DLD1 (cell line): Measurements from ENCODE around the gene CAPS2.

Experiments used
- in situ Hi-C: cut with HindIII; loops from 2 replicates; pipeline ENCODE4 v1.10.0; 2017; ENCODE audit warnings: low sequenced_read_pairs

Gene CAPS2

DNA sequence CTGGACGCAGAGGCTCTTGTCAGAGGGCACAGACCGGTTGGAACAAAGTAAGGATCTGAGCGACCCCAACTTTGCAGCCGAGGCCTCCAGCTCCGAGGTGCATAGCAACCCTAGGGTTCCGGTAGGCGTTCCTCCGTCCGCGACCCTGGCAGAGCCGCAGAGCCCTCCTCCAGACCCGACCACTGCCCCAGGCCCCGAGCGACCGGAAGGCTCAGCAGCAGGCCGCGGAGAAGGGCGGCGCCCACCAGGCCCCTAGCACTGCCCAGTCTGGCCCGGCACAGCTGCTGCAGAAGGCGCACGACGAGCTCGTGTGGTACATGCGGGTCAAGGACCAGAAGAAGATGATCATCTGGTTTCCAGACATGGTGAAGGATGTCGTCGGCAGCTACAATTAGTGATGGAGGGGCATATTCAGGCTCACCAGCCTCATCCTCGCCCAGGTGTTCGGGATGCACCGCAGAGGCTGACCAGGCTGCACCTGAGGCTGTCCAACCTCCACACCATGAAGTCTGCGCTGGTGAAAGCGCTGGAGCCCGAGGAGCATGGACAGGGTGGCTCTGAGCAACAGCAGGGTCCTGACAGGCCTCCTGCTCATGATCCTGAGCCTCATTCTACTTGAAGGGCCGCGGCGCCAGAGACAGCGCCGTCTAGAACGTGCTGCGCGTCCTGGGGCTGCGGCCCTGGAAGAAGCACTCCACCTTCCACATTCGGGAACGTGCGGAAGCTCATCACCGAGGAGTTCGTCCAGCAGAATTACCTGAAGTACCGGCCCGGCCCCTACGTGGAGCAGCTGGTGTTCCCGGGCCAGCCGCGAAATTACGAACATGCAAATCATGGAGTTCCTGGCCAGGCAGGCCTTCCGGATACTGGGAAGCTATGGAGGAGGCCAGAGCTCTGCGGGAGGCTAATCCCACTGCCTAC, 24.5 kb downstream of the CAPS2 start:
- in situ Hi-C loops: no loop called here

GRCh38 chr12:75302781-75303180, 27.3 kb downstream of the CAPS2 start:
- in situ Hi-C loops: no loop called here

DNA sequence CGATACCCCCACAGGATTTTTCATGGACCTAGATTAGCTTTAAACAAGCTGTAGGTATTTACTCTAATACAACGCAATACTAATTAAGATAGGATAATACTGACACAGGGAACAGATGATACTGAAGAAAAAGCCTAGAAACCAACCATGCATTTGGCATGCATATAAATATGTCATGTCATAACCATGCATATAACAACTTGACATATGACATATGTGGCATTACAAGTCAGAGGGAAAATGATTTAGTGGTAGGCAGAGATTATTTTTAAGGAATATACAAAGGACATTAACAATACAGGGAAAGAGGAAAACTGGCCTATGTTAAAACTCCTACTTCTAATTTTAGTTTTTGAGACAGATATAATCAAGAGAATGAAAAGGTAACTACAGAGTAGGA, 27.9 kb downstream of the CAPS2 start:
- in situ Hi-C loops: no loop called here

- in situ Hi-C loops: no loop called here
Measured at GRCh38 chr12:75294797-75295196, 35.3 kb downstream of the CAPS2 start.

DNA sequence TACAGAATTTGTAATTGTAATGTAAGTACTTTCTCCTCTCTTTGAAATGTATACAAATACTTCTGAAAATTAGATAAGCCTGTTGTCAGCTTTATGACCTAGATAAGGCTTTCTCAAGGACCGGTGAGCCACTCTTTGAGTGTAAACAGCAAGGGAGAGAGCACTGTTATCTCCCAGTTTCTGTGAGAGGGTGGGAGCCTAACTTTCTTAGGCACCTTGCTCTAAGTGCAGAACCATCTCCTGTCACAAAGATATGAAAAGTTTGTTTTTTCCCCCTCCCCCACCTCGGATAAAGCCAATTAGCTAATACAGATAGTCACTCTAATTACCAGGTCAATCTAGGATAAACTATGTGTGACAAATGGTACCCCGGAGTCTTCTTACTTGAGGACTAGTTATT, 35.8 kb downstream of the CAPS2 start:
- in situ Hi-C loops: no loop called here

- in situ Hi-C loops: no loop called here
Measured at GRCh38 chr12:75291014-75291413, 39.1 kb downstream of the CAPS2 start.

DNA sequence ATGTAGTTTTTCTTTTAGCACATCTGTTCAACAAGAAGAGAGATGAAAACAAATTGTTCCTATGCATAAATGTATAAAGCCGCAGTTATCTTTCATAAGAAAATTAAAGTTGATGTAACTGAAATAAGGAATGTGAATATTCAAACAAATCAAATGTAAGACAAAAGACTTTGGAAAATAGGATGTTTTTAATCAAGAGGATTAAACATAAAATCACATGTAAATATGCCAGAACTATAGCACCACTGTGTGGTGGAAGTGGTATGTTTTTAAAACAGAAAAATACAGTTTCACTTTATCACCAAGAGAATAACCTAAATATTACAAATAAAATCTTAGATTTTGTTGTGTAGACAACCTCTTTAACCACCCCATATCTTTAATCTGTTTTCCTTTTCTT, 40.4 kb downstream of the CAPS2 start:
- in situ Hi-C loops: no loop called here

DNA sequence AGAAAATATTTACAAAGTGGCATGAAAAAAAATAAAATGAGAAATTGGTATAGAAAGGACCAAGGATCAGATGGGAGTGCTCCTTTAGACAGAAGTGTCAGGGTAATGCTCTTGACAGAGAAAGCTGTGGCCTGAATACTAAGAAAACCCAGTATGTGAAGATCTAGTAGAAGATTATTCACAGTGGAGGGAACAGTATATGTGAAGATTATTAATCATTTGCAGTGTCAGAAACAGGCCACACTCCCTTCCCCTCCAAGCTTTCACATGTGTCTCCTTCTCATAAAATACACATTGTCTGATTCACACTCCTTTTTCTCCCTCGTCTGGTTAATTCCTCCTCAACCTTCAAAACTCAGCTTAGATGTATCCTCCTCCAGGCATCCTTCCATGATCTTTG, 41.3 kb downstream of the CAPS2 start:
- in situ Hi-C loops: no loop called here

GRCh38 chr12:75275702-75276101, 54.4 kb downstream of the CAPS2 start:
- in situ Hi-C loops: no loop called here

DNA sequence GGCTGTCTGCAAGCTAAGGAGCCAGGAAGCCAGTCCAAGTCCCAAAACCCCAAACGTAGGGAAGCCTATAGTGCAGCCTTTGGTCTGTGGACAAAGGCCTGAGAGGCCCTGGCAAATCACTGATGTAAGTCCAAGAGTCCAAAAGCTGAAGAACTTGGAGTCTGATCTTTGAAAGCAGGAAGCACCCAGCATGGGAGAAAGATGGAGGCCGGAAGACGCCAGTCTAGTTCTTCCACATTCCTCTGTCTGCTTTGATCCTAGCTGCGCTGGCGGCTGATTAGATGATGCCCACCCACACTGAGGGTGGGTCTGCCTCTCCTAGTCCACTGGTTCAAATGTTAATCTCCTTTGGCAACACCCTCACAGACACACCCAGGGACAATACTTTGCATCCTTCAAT, 58.5 kb downstream of the CAPS2 start:
- in situ Hi-C loops: no loop called here

- in situ Hi-C loops: no loop called here
Measured at GRCh38 chr12:75270157-75270556, 60.0 kb downstream of the CAPS2 start.

DNA sequence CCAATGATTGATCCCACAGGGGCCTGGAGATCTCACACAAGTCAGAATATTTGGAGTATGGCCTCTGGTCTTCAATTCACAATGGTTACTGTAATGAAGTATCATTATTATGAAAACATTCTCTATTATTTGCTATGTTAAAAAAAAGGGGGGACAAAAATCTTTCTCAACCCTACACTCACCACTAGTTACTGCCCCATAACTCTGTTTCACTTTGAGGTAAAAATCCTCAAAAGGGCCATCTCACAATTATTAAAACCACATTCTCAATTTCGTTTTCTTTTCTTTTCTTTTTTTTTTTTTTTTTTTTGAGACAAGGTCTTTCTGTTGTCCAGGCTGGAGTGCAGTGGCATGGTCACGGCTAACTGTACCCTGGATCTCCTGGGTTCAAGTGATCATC, 60.9 kb downstream of the CAPS2 start:
- in situ Hi-C loops: no loop called here

DNA sequence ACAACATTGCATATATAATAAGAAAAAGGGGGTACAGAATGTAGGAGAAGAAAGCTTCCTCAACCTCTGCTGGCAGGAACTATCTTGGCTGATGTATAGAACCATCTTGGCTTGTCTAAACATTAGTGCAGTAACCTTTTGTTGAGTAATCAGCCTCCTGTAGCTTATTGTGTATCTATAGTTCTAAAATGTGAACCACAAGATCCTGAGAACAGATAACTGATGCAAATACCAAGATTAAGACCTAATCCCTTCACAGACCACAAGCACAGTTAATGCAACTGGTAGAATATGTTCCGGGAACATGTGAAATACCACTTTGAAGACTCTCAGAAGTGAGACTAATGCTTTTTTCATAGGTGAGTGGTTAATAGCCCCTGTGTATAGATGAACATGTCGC, 69.8 kb downstream of the CAPS2 start:
- in situ Hi-C loops: no loop called here

GRCh38 chr12:75259143-75259542, 71.0 kb downstream of the CAPS2 start:
- in situ Hi-C loops: no loop called here

DNA sequence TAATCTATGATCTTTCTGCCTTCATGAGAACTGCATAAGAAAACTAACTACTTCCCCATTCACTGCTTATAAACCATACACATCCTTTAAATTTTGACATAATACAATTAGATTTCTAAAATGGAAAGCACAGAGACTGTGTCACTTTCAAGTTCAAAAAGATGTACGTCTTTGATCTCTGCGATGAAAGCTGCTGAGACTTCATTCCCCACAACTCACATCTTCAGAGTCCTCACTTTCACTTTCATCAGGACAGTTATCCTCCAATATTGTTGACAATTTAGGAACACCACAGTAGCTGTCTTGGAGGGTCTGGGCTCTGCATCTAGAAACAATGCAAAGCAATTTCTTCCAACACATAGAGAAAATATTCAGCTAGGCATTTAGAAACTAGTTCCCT, 72.6 kb downstream of the CAPS2 start:
- in situ Hi-C loops: no loop called here

DNA sequence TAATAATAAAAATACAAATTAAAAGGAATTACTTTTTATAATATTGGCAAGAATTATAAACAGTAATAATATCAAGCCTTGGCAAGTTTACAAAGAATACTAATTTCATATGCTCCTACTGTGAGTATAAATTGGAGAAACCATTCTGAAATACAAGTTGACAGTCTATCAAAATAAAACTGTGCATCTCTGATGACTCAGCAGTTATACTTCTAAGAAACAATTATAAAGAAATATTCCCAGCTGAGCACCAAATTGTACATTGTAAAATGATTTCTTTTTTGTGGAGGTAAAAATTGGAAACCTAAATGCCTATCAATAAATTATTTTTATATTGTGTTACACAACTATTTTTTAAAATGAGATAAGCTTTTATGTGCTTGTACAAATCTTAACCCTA, 85.0 kb downstream of the CAPS2 start:
- in situ Hi-C loops: no loop called here

GRCh38 chr12:75239987-75240386, 90.1 kb downstream of the CAPS2 start:
- in situ Hi-C loops: no loop called here

DNA sequence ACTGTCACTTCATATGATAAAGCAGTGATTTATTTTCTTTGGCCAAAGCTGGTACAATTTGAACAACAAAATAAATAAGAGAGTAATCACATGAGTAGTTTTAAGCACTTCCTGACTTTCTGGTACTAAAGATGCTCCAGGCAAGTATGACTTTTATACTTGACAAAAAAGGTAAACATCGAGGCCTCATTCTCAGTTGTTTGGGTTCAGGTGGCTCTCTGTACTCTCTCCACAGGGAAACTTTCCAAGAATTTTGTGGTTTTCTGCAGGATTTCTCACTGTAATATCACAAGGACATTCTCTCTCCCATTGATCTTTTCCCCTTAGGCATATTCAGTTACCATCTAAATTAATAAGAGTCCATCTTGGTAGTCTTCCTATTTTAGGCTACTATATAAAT, 93.9 kb downstream of the CAPS2 start:
- in situ Hi-C loops: no loop called here

GRCh38 chr12:75227132-75227531, 103.0 kb downstream of the CAPS2 start:
- in situ Hi-C loops: no loop called here
